T-helper 22 cell (primary cell): ENCODE measurements around the gene ARHGEF10L.

Experiments
- DNase-seq: peaks from one replicate; pipeline ENCODE4 v3.0.0-alpha.2; 2020; ENCODE audit warnings: low read depth

ARHGEF10L gene

DNA sequence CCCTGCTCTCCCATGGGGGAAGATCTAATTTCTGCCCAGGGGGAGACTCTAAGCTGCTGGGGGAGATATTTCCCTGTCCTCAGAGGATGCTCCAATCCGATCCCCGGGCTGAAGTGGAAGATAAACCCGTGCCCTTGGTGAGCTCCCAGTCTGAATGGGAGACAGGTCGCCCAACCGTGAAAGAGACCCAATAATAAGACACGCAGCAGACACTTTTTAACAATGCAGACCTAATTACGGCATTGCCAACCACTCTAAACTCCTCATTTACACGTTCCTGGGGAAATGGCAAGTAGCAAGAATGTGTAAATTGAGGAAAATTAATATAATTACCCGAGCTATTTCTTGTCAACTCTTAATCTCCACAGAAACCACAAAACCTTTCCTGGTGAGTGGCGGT lies 166.9 kb downstream of the ARHGEF10L start:
- DNase-seq, result no peak

DNA sequence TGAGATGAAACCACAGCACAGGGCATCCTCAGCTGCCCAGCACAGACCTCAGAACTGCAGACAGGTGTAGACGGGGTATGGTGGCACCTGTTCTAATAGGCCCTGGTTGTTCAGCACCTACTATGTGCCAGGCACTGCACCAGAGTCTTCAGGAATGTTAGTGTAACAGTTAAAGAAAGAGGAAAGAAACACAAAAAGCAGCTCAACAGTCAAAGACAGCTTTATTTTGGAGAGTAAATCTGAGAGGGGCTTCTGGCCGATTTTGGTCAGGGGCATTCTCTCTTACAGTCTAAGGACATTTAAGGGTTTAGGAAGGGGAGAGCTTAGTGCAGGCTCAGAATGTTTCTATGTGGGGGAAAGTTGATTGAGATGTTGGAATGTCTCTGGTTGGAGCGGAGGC lies 170.5 kb downstream of the ARHGEF10L start:
- DNase-seq, result no peak

DNA sequence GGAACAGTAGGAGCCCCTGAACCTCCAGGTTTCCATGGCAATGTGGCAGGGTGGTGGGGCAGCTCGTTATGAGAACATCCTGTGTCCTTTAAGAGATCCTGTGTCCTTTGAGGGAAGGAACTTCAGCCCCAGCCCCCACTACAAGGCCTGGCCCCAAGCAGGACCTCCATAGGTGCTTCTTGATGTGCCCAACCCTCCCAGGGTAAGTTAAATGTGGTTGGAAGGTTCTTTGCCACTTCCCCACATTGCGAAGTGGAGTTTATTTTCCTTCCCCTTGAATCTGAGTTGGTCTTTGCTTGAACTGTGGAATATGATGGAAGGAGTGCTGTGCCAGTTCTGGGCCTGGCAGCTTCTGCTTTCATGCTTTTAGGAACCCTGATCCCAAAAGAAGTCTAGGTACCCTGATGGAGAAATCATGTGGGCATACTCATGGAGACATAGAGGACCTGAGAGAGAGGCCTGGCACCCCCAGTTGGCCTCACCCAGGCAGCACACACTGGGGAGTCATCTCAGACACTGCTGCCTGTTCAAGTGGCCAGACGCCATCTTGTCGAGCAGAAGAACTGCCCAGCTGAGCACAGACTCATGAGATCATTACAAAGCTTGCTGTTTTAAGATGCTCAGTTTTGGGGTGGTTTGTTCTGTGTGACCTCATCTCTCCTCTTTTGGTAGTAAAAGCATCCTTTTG lies 171.5 kb downstream of the ARHGEF10L start:
- DNase-seq, result no peak

DNA sequence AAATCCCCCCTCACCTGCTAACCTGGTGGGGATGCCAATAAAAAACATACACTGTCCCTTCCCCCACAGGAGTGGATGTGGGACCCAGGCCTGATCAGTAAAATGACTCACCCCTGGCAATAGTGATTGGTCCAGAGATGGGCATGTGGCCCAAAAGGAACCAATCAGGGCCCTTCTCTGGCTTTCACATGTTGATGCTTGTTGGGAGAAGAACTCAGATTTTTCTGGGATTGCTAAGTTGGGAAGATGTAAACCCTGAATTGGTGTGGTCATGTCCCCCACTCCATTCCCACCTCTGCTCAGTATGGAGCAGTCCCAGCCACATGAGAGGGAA lies 172.0 kb downstream of the ARHGEF10L start:
- no peak for DNase-seq

DNA sequence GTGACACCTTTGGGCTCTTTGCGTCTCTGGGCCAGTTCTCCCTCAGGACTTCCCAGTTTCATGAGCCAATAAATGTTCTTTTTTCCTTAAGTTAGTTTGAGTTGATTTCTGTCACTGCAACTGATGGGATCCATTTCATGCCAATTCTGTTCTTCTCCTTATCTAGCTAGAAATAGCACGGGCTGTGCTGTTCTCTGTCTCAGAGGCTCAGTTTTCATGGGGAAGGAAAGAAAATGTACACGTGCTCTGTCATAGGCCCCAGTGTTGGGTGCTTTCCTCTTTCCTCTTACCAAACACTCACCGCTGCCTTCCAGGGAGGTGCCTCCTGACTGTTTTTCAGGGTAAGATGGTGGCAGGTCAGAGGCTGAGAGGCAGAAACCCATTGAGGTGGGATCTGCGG lies 172.4 kb downstream of the ARHGEF10L start:
- no peak for DNase-seq

DNA sequence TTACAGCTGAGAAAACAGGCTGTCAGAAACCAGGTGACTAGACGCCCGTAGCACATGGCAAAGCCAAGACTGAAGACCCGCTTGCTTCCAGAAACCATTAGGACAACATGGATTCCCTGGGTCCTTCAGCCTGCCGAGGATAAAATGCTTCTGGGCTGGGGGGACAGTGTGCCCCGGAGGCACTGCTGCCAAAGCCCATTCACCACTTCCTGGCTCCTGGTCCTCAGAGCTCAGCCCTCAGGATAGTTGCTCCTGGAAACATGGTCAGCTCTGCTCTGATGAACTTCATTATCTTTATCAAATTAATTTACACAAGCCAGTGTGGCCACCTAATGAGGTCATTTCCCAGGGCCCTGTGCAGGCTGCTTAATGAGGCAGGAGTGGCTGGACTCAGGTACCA lies 174.5 kb downstream of the ARHGEF10L start:
- no peak for DNase-seq

DNA sequence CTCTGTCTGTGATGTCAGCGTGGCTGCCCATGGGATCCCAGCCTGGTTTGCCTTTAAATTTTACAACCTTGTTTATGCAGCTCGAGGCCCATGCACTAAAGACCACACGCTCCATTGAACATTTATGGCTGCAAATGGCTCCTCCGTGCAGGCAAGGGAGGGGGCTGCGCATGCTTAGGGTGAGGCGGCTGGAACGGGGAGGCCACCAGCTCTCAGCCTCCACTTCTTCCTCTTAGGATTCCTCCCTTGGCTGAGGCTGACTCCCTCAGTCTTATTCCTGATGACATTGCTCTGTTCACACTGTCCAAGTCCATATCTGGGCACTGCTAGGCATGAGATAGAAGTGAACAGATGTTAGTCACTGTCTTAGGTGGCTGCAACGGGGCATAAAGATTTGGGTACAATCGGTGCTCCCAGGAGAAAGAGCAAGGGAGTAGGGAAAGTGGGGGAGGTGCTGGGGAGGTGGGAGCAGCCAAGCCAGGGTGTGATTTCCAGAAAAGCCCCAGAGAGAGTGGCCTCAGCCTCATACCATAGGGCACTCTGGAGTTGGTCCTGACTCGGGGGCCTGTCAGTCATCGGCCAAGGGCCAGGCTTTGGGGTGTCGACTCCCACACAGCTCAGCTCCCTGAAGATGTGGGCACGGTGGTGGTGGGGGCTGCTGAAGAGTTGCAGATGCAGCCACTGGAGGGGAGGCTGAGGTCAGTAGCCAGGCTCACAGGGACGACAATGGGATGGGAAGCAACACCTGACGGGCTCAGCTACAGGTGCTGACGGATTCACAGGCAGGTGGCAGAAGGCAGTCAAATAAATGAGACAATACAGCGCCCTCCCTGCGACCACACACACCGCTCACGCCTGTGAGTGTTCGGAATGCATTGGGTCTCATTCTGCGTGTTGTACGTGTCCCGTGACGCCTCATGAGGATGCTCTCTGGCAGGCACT lies 178.4 kb downstream of the ARHGEF10L start:
- no peak for DNase-seq

DNA sequence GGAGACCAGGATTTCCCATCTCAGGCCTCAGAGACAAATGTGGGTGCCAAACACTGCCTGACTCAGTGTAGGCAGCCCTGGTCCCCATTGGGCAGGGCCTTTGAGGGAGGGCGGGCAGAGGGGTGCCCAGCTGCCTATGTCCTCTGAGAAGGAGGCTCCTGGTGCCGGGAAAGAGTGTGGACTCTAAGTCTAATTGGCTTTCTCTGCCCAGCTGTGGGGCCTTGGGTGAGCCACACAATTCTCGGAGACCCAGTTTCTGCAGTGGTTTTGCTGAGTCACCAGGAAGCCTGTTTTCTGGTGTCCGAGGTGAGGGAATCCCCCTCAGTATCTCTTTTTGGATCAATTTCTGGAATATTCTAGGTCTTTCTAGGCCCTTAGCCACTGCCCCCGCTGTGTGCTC lies 180.4 kb downstream of the ARHGEF10L start:
- no peak for DNase-seq

DNA sequence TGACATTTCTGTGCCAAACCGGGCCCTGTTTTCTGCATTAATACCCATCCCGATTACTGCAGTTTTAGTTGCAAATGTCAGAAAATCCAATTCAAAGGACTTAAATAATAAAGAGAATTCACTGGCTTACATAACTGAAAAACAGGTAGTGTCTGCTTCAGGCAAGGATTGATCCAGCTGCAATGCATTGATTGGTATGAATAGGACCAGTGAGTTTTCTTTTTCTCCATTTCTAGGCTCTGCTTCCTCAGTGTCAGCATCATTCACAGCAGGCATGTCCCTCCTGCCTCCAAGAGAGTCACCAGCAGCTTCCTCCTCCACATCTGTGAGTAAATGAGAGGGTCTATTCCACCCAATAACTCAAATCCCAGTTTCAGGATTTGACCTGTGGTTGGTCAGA lies 181.9 kb downstream of the ARHGEF10L start:
- no peak for DNase-seq

DNA sequence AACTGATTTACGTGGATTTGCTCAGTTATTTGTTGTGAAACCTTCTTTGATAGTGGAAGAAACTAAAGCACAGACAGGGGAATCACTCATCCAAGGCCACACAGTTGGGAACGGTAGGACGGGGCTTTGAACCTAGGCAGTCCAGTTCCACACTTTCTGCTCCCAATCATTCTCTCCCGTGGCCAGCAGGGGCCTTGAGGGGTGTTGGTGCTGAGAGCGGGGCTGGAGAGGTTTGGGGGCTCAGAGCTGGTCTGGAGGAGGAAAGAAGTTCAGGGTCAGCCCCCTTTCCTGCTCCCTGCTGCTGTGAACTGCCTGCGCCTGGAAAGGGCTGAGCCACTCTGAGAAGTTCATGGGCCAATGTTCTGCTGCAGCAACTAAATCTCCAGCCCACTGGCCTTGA lies 184.2 kb downstream of the ARHGEF10L start:
- DNase-seq, result no peak

DNA sequence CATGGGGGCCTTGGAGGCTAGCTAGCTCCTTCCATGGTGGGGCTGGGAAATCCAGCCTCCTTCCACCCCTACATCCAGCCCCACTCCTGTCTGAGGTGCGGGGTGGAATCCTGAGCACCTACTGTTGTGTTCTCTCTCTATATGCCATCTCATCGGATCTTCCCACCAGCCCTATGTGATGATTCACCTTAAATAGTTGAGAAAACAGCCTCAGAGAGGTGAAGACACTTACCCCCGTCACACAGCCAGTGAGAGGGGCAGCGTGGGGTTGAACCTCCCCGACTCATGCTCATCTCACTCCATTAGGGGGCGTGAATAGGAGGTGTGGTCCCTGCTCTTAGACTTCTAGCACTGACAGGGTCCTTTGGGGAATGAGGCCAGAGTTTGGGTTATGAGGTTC lies 184.7 kb downstream of the ARHGEF10L start:
- DNase-seq, result no peak

DNA sequence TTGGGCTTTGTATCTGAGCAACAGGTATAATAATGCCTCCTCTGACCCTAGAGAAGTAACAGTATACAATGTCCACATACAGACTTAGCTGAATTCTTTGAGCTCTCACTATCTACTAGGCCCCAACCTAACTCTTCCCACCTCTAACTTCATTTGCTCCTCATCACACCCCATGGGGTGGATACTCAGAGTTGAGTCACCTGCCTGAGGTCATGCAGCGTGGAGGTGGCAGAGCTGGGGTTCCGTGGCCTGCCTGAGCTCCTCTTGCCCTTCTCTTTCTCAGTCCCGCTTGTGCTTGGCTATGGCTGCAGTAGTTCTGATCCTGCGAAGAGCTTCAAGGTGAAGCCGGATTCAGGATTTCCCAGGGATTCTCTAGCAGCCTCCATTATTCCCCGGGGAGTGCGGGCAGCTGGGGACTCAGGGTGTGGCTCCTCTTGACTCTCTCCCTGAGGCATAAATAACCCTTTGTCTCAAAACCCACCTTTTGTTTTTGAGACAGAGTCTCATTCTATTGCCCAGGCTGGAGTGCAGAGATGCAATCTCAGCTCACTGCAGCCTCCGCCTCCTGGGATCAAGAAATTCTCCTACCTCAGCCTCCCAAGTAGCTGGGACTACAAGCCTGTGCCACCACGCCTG lies 185.7 kb downstream of the ARHGEF10L start:
- no peak for DNase-seq

DNA sequence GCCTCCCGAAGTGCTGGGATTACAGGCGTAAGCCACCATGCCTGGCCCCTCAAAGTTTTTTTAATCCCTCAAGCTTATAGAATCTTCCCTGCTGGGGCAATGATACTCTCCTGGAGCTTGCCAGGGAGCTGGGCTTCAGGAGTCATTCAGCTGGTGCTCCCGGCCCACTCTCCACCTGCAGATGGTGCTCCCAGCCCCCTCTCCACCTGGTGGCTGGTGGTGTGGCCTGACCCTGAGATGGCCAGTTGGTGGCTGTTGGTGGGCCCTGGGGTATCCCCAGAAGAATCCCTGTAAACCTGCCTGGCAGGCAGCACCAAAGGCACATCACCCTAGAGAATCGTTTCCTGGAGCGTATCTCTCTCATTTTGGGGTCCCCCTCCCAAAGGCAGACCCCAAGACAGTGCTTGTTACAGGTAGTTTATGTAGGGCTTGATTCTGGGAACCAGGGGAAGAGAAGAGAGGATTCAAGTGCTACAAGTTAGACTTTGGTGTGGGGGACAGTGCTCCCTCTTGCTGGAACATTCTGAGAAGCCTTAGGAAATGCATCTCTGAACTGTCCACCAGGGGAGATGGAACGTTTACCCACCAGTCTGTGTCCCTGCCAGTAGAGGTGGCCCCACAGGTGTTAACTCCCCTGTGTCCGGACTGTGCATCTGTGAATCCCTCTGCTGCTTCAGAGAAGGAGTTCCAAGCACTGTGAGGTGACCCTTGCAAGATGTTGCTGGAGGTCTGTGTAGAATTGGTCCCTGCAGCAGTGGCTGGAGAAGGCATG lies 186.5 kb downstream of the ARHGEF10L start:
- DNase-seq, result no peak

DNA sequence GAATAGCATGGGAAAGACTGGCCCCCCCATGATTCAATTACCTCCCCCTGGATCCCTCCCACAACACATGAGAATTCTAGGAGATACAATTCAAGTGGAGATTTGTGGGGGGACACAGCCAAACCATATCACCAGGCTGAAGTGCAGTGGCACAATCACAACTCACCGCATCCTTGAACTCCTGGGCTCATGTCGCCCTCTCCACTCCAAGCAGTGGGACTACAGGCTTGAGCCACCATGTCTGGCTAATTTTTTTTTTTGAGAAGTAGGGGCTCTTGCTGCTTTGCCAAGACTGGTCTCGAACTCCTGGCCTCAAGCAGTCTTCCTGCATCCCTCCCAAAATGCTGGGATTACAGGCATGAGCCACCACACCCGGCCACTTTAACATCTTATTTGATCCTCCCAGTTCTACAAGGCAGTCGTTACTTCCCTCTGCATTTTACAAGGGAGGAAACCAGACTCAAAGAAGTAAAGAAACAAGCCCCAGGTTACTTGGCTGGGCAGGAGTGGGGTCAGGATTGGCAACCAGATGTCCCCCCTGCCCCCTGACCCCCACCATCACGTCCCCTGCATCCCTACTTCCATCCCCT lies 188.7 kb downstream of the ARHGEF10L start:
- DNase-seq, result no peak

DNA sequence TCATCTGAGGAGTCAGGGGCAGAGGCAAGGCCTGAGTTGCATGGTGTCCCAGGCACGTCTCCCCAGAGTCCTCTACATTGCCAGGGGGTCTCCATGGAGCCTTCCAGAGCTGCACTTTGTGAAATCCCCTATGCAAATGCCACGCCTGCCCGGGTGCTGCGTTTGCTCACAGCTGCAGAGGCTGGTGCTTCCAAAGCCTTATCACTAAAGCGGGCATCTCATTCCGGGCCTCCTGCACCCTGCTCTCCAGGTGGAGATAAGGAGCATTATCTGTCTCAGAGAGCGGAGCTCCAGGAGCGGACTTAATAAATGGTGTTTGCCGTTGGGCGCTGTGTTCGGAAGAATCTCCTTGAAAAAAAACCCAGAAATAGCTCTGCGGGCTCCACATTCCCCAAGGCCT lies 189.8 kb downstream of the ARHGEF10L start:
- no peak for DNase-seq

DNA sequence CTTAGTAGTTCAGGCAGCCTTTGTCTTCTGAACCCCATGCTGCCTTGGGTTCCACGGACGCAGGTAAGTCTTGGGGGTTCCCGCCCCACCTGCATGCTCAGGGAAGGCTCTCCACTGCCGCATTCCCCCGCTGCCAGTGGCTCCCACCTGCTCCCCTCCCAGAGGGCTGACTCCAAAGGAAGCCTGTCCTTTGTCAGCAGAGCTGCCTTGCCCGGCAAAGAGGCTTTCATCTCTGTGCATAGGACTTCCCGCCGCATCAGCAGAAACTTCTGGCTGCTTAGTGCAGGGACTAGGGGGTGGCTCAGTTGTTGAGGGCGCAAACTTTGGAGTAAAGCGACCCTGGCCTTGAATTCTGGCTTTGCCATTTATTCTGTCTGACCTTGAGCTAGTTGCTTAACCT lies 190.4 kb downstream of the ARHGEF10L start:
- DNase-seq, result no peak

DNA sequence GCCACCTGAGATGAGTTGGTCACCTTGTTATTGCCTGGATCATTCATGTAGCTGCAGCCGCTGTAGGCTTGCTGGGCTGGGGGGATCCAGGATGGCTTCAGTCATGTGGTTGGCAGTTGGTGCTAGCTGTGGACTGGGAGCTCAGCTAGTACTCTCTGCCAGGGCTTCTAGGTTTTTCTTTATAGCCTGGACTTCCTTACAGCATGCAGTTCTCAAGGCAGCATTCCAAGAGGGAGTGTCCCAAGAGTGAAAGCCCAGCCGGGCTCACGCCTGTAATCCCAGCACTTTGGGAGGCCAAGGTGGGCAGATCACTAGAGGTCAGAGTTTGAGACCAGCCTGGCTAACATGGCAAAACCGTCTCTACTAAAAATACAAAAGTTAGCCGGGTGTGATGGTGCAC lies 192.0 kb downstream of the ARHGEF10L start:
- no peak for DNase-seq

DNA sequence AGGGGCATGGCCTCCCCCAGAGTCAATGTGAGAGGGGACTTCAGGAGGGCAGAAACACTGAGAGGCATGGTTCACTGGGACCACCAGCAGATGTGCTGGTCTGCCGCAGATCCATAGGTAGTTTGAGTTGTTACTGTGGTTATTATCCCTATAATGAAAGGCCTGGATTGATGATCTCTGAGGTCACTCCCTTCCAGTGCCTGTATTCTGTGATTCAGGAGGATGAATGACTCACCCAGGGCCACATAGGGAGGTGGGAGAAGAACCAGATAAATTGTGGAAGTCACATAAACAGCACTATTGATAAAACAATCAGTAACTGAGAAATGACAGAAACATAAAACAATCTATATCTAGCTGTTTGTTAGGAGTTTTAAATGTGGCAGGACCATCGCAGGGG lies 193.0 kb downstream of the ARHGEF10L start:
- no peak for DNase-seq

DNA sequence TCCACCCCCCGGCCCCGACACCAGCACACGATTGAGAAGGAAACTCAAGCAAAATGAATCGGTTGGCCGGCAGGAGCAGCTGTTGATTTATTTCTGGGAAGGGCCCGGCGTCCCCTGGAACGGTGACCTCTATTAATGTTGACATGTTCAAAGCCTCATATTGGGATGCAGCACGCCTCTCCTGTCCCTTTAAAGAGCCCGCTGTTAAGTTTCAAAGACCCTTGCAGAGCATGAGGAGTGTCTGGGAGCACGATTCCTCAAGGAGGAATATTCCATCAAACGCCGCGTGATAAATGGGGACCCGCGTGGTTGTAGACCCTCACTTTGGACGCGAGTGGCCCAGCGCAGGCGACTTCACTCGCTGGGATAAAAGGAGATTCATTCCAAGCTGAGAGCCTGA lies 194.2 kb downstream of the ARHGEF10L start:
- DNase-seq, result no peak

DNA sequence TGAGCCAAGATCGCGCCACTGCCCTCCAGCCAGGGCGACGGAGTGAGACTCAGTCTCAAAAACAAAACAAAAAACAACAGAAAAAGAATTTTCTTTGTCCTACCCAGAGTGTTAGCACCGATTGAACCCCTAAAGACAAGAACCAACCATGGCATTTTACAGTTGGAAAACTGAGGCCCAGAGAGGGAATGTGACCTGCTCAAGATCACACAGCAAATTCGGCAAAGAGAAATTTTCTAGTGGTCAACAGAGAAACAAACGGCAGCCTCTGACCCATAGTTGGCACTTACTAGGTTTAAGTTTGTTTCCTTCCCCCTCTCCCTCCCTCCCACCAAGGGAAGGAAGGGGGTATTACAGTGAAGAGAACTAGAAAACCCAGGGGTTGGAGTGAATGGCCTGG lies 195.1 kb downstream of the ARHGEF10L start:
- no peak for DNase-seq

DNA sequence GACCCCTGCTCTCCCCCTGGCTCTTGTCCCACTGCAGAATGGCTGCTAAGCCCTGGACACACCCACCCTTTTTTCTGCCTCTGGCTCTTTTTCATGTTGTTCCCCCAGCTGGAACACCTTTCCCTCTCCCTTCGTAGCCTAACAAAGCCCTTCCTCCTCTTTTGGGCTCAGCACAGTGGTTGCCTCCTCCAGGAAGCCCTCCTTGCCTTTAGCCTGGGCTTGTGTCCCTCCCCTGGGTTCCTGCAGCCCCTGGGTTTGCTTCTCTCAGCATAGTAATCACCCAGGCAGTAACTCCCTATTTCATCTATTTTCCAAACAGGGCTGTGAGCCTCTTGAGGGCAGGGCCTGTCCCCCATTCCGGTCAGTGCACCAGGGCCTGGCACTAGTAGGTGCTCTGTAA lies 195.8 kb downstream of the ARHGEF10L start:
- DNase-seq, result no peak

DNA sequence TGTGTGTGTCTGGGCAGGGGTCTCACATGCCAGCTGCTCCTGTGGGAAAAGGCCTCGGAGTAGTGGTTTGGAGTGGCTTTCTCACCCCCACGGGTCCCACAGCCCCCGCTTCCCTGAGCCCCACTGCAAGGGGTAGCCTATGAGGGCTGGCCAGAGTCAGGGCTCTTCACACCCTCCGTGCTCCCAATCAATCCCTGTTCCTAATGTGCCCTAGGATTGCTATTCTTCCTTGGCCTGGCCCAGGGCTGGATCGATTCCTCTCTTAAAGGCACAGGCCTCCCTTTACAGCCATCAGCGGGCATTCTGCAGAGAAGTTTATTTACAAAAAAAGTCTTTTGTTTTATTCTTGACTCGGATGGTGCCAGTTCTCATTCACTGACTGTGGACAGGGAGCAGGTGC lies 196.3 kb downstream of the ARHGEF10L start:
- no peak for DNase-seq
